H1 (cell line): ENCODE data around the gene GALNT7. TPM values are rescaled to one million over a fixed set of nuclear protein-coding genes. Genes with fewer than 3 reads are reported as not detected.
A peak's percentile ranks its signal among the peaks of the same experiment; 100 is the strongest.

ENCODE experiments used
- BACH1 ChIP-seq: IDR thresholded peaks from 2 replicates; pipeline ENCODE4 v1.6.1; 2012; ENCODE audit warnings: low read length, improper control_type of control experiment
- CBX5 ChIP-seq: fragments of 300-800, 300-1000 bp; sonication (generic); IDR thresholded peaks from 2 replicates; pipeline ENCODE4 v1.7.1; 2016; ENCODE audit warnings: antibody characterized with exemption, low read length, low read depth
- CHD1 ChIP-seq: IDR thresholded peaks from 2 replicates; pipeline ENCODE4 v1.6.1; 2012; ENCODE audit warnings: low read depth, low read length, improper control_type of control experiment
- CHD2 ChIP-seq: IDR thresholded peaks from 2 replicates; pipeline ENCODE4 v1.6.1; 2012; ENCODE audit warnings: low read length, improper control_type of control experiment
- KDM4A ChIP-seq: IDR thresholded peaks from one replicate; pipeline ENCODE4 v1.7.1; 2012; ENCODE audit warnings: low read depth, mild to moderate bottlenecking, moderate library complexity, low read length, inconsistent platforms; ENCODE audit not compliant: severe bottlenecking
- POLR2AphosphoS5 ChIP-seq: IDR thresholded peaks from 2 replicates; pipeline ENCODE4 v1.6.1; 2011; ENCODE audit warnings: low read depth, low read length
- POU5F1 ChIP-seq: IDR thresholded peaks from 2 replicates; pipeline ENCODE4 v1.6.1; 2011; ENCODE audit warnings: low read depth, mild to moderate bottlenecking, low read length, moderate library complexity
- RXRA ChIP-seq: IDR thresholded peaks from 2 replicates; pipeline ENCODE4 v1.6.1; 2011; ENCODE audit warnings: low read depth, mild to moderate bottlenecking, low read length, moderate library complexity; ENCODE audit not compliant: insufficient read depth
- SAP30 ChIP-seq: fragments of 300-600 bp; sonication (generic); IDR thresholded peaks from 2 replicates; pipeline ENCODE4 v1.7.1; 2012; ENCODE audit warnings: low read length, moderate library complexity, mild to moderate bottlenecking, inconsistent platforms; ENCODE audit not compliant: insufficient read depth, insufficient replicate concordance
- SIRT6 ChIP-seq: IDR thresholded peaks from one replicate; pipeline ENCODE4 v1.7.1; 2012; ENCODE audit warnings: low read length, inconsistent platforms
- SP4 ChIP-seq: IDR thresholded peaks from 2 replicates; pipeline ENCODE4 v1.6.1; 2012; ENCODE audit warnings: low read length, inconsistent platforms
- TCF12 ChIP-seq: IDR thresholded peaks from 2 replicates; pipeline ENCODE4 v1.6.1; 2011; ENCODE audit warnings: low read depth, mild to moderate bottlenecking, low read length
- polyA plus RNA-seq, 7 experiments: library from polyadenylated mRNA; depleted of rRNA in 3 of 7; stranded (reverse) in 5 of 7; unstranded in 2 of 7; fragments of >200 nt in 5 of 7; fragments of 200-250 nt in 2 of 7; gene quantifications; 1 replicate in 5 of 7; 2 replicates in 1 of 7; 4 replicates in 1 of 7; pipeline versions ENCODE4 v1.2.1 to v1.2.3, GENCODE V29; 2011 to 2013; ENCODE audit warnings: missing spikeins in 2 of 7, mixed read lengths in 2 of 7
- total RNA-seq: library from RNA; stranded (reverse); fragmentation: NEBNext Ultra II Directional; extraction: Animal tissue kit (Norgen Biotek cat#: 25700); gene quantifications from 2 replicates; pipeline ENCODE4 v1.2.1, GENCODE V29; 2021

GALNT7 gene
- total and polyA plus RNA-seq, 2 of the 8 experiments (the other 6 are each of a cell fraction or from before 2014, with no cell fraction given) = 22.4 to 85.5 TPM

DNA sequence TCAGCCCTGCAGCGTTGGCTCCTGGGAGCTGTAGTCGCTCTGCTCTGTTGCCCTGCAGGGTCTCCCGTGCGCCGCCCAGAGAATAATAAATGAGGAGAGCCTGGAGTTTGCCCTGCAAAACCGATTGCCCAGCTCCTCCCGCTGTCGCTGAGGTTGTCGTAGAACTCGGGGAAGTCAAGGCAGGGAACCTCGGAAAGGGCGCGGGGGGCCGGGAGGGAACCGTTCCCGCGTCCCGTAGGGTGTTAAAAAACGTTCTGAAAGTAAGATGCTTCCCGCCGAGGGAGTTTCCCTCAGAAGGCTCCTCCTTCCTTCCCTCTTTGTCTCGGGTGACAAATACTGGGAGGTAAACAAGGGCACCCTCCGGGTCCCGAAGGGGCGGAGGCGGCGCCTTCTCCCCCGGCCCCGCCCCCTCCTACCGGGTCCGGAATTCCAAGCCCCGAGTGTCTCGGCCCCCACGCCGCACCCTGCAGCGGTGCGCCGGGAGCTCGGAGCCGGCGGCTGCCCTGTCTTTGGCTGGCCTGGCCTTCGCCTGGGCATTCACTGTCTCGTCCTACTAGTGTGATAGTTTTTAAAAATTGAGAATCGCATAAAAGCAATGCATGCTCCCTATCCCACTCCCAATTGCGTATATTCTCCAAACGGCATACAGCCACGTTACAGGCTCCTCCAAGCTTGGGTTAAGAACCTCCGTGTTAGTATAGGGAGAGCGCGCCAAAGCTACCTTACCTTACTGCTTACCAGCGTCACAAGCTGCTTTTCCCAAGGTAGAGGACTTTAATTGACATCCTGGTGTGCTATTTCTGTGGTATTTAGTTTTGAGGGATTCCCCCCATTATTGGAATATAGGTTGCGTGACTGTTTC, 166.5 kb downstream of the GALNT7 start (continued):
- TF ChIP-seq POU5F1 (no peak), SIRT6 (no peak), KDM4A (peak; percentile 70), SAP30 (no peak), CHD2 (no peak), BACH1 (peak; percentile 72), CBX5 (no peak), POLR2AphosphoS5 (peak; percentile 69), CHD1 (no peak), SP4 (no peak), TCF12 (no peak), RXRA (no peak)
